H1 (cell line): Measurements from ENCODE around the gene ETS1. TPM values are rescaled to one million over a fixed set of nuclear protein-coding genes. Genes with fewer than 3 reads are reported as not detected.
A peak's percentile ranks its signal among the peaks of the same experiment; 100 is the strongest.

Experiments used
- CTCF ChIA-PET: fragments of 300-600 bp; sonication (Branson Sonifier 250); formaldehyde crosslinking; loops from one replicate; lab custom pipeline; 2021; ENCODE audit not compliant: partially characterized antibody; lab: Charles Lee
- POLR2A ChIA-PET: fragments of 300-600 bp; sonication (Branson Sonifier 250); formaldehyde crosslinking; loops from one replicate; lab custom pipeline; 2021; ENCODE audit warnings: inconsistent platforms; ENCODE audit not compliant: partially characterized antibody; lab: Charles Lee
- DNase-seq, 2 experiments: peaks; one replicate each; pipeline versions ENCODE4 v3.0.0 to v3.0.0-alpha.2; 2010 to 2022; ENCODE audit warnings: low spot score in 2 of 2, low read depth in 1 of 2, mixed read lengths in 1 of 2
- FAIRE-seq: peaks from 2 replicates; lab custom pipeline; 2011; peaks lifted over from hg19 to GRCh38; lab: Jason Lieb, UNC
- H2AFZ ChIP-seq: 2 replicates; pipeline ENCODE4 v1.8.1; 2012; ENCODE audit warnings: low read length, inconsistent platforms
- H2AK5ac ChIP-seq: 2 replicates; pipeline ENCODE4 v1.6.1; 2013; ENCODE audit warnings: low read depth, low read length
- H2BK120ac ChIP-seq: replicated peaks from 2 replicates; pipeline ENCODE3; 2013; ENCODE audit warnings: low read depth, low read length, inconsistent platforms
- H2BK12ac ChIP-seq: 2 replicates; pipeline ENCODE4 v1.6.1; 2013; ENCODE audit warnings: low read depth, low read length
- H2BK15ac ChIP-seq: 2 replicates; pipeline ENCODE4 v1.6.1; 2013; ENCODE audit warnings: low read length
- H2BK20ac ChIP-seq: 2 replicates; pipeline ENCODE4 v1.6.1; 2013; ENCODE audit warnings: low read length
- H2BK5ac ChIP-seq: 2 replicates; pipeline ENCODE4 v1.6.1; 2013; ENCODE audit warnings: low read depth, low read length
- H3K14ac ChIP-seq: 2 replicates; pipeline ENCODE4 v1.6.1; 2013; ENCODE audit warnings: inconsistent platforms; ENCODE audit not compliant: insufficient read length
- H3K18ac ChIP-seq: 2 replicates; pipeline ENCODE4 v1.6.1; 2013; ENCODE audit warnings: low read length; ENCODE audit errors: extremely low read depth
- H3K23ac ChIP-seq: 2 replicates; pipeline ENCODE4 v1.6.1; 2013; ENCODE audit warnings: inconsistent platforms; ENCODE audit not compliant: insufficient read length
- H3K23me2 ChIP-seq: 2 replicates; pipeline ENCODE4 v1.6.1; 2013; ENCODE audit warnings: low read depth, low read length
- H3K27ac ChIP-seq: 2 replicates; pipeline ENCODE4 v1.6.1; 2011; ENCODE audit warnings: low read depth, low read length, inconsistent platforms
- H3K27me3 ChIP-seq, 4 experiments: replicated peaks in 1 of 4; 1 replicate in 1 of 4; 2 replicates in 3 of 4; pipeline versions ENCODE4 v1.6.1 to v1.8.1; 2011 to 2013; ENCODE audit warnings: low read length in 3 of 4, mild to moderate bottlenecking in 3 of 4, inconsistent platforms in 2 of 4, mixed read lengths in 2 of 4, moderate library complexity in 1 of 4; ENCODE audit not compliant: control insufficient read depth in 3 of 4, insufficient read depth in 3 of 4; ENCODE audit errors: extremely low read depth in 1 of 4
- H3K36me3 ChIP-seq, 4 experiments: 2 replicates each; pipeline versions ENCODE4 v1.6.1 to v1.8.1; 2011 to 2013; ENCODE audit warnings: mild to moderate bottlenecking in 4 of 4, low read length in 3 of 4, moderate library complexity in 2 of 4, control low read depth in 1 of 4, inconsistent platforms in 1 of 4; ENCODE audit not compliant: insufficient read depth in 4 of 4, control insufficient read depth in 2 of 4
- H3K4ac ChIP-seq: replicated peaks from 2 replicates; pipeline ENCODE3; 2013; ENCODE audit warnings: low read length, low read depth, mixed read lengths, inconsistent platforms; ENCODE audit not compliant: insufficient read length
- H3K4me1 ChIP-seq, 4 experiments: replicated peaks in 1 of 4; 1 replicate in 1 of 4; 2 replicates in 3 of 4; pipeline versions ENCODE4 v1.6.1 to v1.8.1; 2011 to 2013; ENCODE audit warnings: low read length in 3 of 4, inconsistent platforms in 2 of 4, mixed read lengths in 1 of 4; ENCODE audit not compliant: insufficient read depth in 4 of 4, control insufficient read depth in 3 of 4
- H3K4me2 ChIP-seq, 2 experiments: 2 replicates each; pipeline versions ENCODE4 v1.6.1 to v1.8.1; 2011 to 2013; ENCODE audit warnings: low read depth in 2 of 2, low read length in 2 of 2, control low read depth in 1 of 2, inconsistent platforms in 1 of 2, mild to moderate bottlenecking in 1 of 2; ENCODE audit not compliant: insufficient read depth in 1 of 2
- H3K4me3 ChIP-seq, 4 experiments: fragments of 200-600, 300-600 bp in 1 of 4; sonication (generic), shearing (Covaris generic), sonication (Bioruptor Twin) in 1 of 4; 2 replicates each; pipeline versions ENCODE4 v1.5.1 to v1.8.1; 2011 to 2016; ENCODE audit warnings: low read length in 4 of 4, low read depth in 3 of 4, control low read depth in 2 of 4, inconsistent platforms in 2 of 4, mild to moderate bottlenecking in 2 of 4, mixed read lengths in 1 of 4, moderate library complexity in 1 of 4; ENCODE audit not compliant: insufficient read depth in 2 of 4; ENCODE audit errors: extremely low read depth in 1 of 4
- H3K56ac ChIP-seq: replicated peaks from 2 replicates; pipeline ENCODE3; 2013; ENCODE audit warnings: low read depth, mild to moderate bottlenecking, mixed read lengths, low read length, inconsistent platforms; ENCODE audit not compliant: insufficient read length
- H3K79me1 ChIP-seq: 2 replicates; pipeline ENCODE4 v1.6.1; 2013; ENCODE audit warnings: low read depth, low read length, control low read depth
- H3K79me2 ChIP-seq, 2 experiments: 2 replicates each; pipeline versions ENCODE4 v1.6.1 to v1.8.1; 2012 to 2013; ENCODE audit warnings: low read length in 2 of 2, mild to moderate bottlenecking in 2 of 2, inconsistent platforms in 1 of 2; ENCODE audit not compliant: insufficient read depth in 2 of 2, control insufficient read depth in 1 of 2
- H3K9ac ChIP-seq, 4 experiments: replicated peaks in 1 of 4; 1 replicate in 1 of 4; 2 replicates in 3 of 4; pipeline versions ENCODE4 v1.6.1 to v1.8.1; 2011 to 2013; ENCODE audit warnings: low read depth in 3 of 4, low read length in 3 of 4, control low read depth in 2 of 4, mild to moderate bottlenecking in 2 of 4, moderate library complexity in 2 of 4, inconsistent platforms in 1 of 4; ENCODE audit errors: extremely low read depth in 1 of 4
- H3K9me3 ChIP-seq, 2 experiments: 2 replicates each; pipeline versions ENCODE4 v1.6.1 to v1.8.1; 2012 to 2013; ENCODE audit warnings: mild to moderate bottlenecking in 2 of 2, moderate library complexity in 2 of 2, control low read depth in 1 of 2, inconsistent platforms in 1 of 2, low read depth in 1 of 2, low read length in 1 of 2, mixed read lengths in 1 of 2; ENCODE audit not compliant: insufficient read depth in 2 of 2
- H4K20me1 ChIP-seq, 2 experiments: replicated peaks in 1 of 2; 2 replicates each; pipeline versions ENCODE3 to v1.8.1; 2011 to 2013; ENCODE audit warnings: inconsistent platforms in 2 of 2, low read length in 2 of 2, mild to moderate bottlenecking in 1 of 2; ENCODE audit not compliant: insufficient read depth in 2 of 2, control insufficient read depth in 1 of 2
- H4K5ac ChIP-seq: 2 replicates; pipeline ENCODE4 v1.6.1; 2013; ENCODE audit warnings: low read length, low read depth, mixed read lengths, inconsistent platforms; ENCODE audit not compliant: insufficient read length
- H4K8ac ChIP-seq: 2 replicates; pipeline ENCODE4 v1.8.0; 2013; ENCODE audit warnings: mild to moderate bottlenecking, moderate library complexity, low read length, inconsistent platforms; ENCODE audit not compliant: insufficient read depth; ENCODE audit errors: extremely low read depth
- H4K91ac ChIP-seq: replicated peaks from 2 replicates; pipeline ENCODE3; 2013; ENCODE audit warnings: low read length, mixed read lengths, inconsistent platforms; ENCODE audit not compliant: insufficient read length
- BCL11A ChIP-seq, 2 experiments: IDR thresholded peaks; one replicate each; pipeline ENCODE4 v1.6.1; 2011; ENCODE audit warnings: low read depth in 2 of 2, low read length in 2 of 2, mild to moderate bottlenecking in 2 of 2
- HDAC6 ChIP-seq: IDR thresholded peaks from one replicate; pipeline ENCODE4 v1.7.1; 2012; ENCODE audit warnings: low read depth, mild to moderate bottlenecking, inconsistent platforms, low read length, moderate library complexity
- MAFK ChIP-seq: IDR thresholded peaks from 2 replicates; pipeline ENCODE4 v1.6.1; 2012; ENCODE audit warnings: low read depth, mild to moderate bottlenecking, improper control_type of control experiment, low read length
- POLR2A ChIP-seq, 2 experiments: IDR thresholded peaks; 1 replicate in 1 of 2; 2 replicates in 1 of 2; pipeline ENCODE4 v1.6.1; 2011; ENCODE audit warnings: low read depth in 2 of 2, low read length in 2 of 2, mild to moderate bottlenecking in 2 of 2; ENCODE audit errors: control extremely low read depth in 1 of 2
- POU5F1 ChIP-seq: IDR thresholded peaks from 2 replicates; pipeline ENCODE4 v1.6.1; 2011; ENCODE audit warnings: low read depth, mild to moderate bottlenecking, low read length, moderate library complexity
- RBBP5 ChIP-seq: IDR thresholded peaks from 2 replicates; pipeline ENCODE4 v1.7.1; 2012; ENCODE audit warnings: low read depth, mild to moderate bottlenecking, inconsistent platforms, low read length, moderate library complexity, borderline replicate concordance
- SIN3A ChIP-seq, 2 experiments: IDR thresholded peaks in 1 of 2; conservative IDR thresholded peaks in 1 of 2; 2 replicates each; pipeline ENCODE4 v1.6.1; 2011 to 2012; ENCODE audit warnings: low read length in 2 of 2, improper control_type of control experiment in 1 of 2, low read depth in 1 of 2, mild to moderate bottlenecking in 1 of 2
- SIX5 ChIP-seq: IDR thresholded peaks from 2 replicates; pipeline ENCODE4 v1.6.1; 2011; ENCODE audit warnings: mild to moderate bottlenecking, low read depth, low read length
- SP2 ChIP-seq: IDR thresholded peaks from 2 replicates; pipeline ENCODE4 v1.6.1; 2012; ENCODE audit warnings: mild to moderate bottlenecking, low read length, inconsistent platforms
- SP4 ChIP-seq: IDR thresholded peaks from 2 replicates; pipeline ENCODE4 v1.6.1; 2012; ENCODE audit warnings: low read length, inconsistent platforms
- TAF1 ChIP-seq: IDR thresholded peaks from 2 replicates; pipeline ENCODE4 v1.6.1; 2011; ENCODE audit warnings: mild to moderate bottlenecking, low read depth, low read length
- TAF7 ChIP-seq: optimal IDR thresholded peaks from 2 replicates; pipeline ENCODE3; 2011; ENCODE audit warnings: low read depth, mild to moderate bottlenecking, inconsistent platforms, low read length, moderate library complexity, borderline replicate concordance
- TBP ChIP-seq: IDR thresholded peaks from 2 replicates; pipeline ENCODE4 v1.6.1; 2011; ENCODE audit warnings: low read depth, low read length, improper control_type of control experiment
- TCF12 ChIP-seq: IDR thresholded peaks from 2 replicates; pipeline ENCODE4 v1.6.1; 2011; ENCODE audit warnings: low read depth, mild to moderate bottlenecking, low read length
- WGBS, 2 experiments: shearing (Covaris generic) in 1 of 2; methylation state at CpG; one replicate each; pipeline versions ENCODE4 v1.1.6 to v1.1.7; 2013 to 2015; ENCODE audit warnings: low lambda C conversion rate in 2 of 2, mixed read lengths in 2 of 2, inconsistent platforms in 1 of 2, low coverage in 1 of 2, missing lambda C conversion rate in 1 of 2; ENCODE audit not compliant: insufficient replicate concordance in 2 of 2, insufficient coverage in 1 of 2, insufficient read length in 1 of 2; ENCODE audit errors: extremely low coverage in 1 of 2, missing lambda C conversion rate in 1 of 2; 5-methylcytosine and 5-hydroxymethylcytosine counted together
- polyA plus RNA-seq, 7 experiments: library from polyadenylated mRNA; depleted of rRNA in 3 of 7; stranded (reverse) in 5 of 7; unstranded in 2 of 7; fragments of >200 nt in 5 of 7; fragments of 200-250 nt in 2 of 7; gene quantifications; 1 replicate in 5 of 7; 2 replicates in 1 of 7; 4 replicates in 1 of 7; pipeline versions ENCODE4 v1.2.1 to v1.2.3, GENCODE V29; 2011 to 2013; ENCODE audit warnings: missing spikeins in 2 of 7, mixed read lengths in 2 of 7
- total RNA-seq: library from RNA; stranded (reverse); fragmentation: NEBNext Ultra II Directional; extraction: Animal tissue kit (Norgen Biotek cat#: 25700); gene quantifications from 2 replicates; pipeline ENCODE4 v1.2.1, GENCODE V29; 2021

The ETS1 gene
- total and polyA plus RNA-seq, 2 of the 8 experiments (the other 6 are each of a cell fraction or from before 2014, with no cell fraction given), result 10.0 to 35.3 TPM

- WGBS, 2 experiments, result 7% methylated on average over 27 of the region's 37 CpGs; no CpG with 5 or more reads in 1 of the 2 experiments
- Histone ChIP-seq H2BK5ac (no peak overlapping the region), H3K4me1 (peaks cover 7 to 16% (median 14%) of the 10 kb centered on the region in 4 experiments; a peak in 6 of 7 replicates), H3K27me3 (peaks cover 17 to 87% (median 64%) of the 10 kb centered on the region in 4 experiments), H3K56ac (no peak overlapping the region), H3K4me2 (peak overlapping the region; percentile 75 to 79), H3K27ac (no peak overlapping the region), H3K23ac (no peak overlapping the region), H2BK15ac (no peak overlapping the region), H2BK120ac (no peak overlapping the region), H3K9me3 (no peaks in the 10 kb centered on the region), H3K23me2 (peaks cover 2% of the 10 kb centered on the region; the same call in 1 of the 2 replicates), H3K79me1 (no peaks in the 10 kb centered on the region; the same call in 1 of the 2 replicates), H4K20me1 (peaks cover 8 to 22% of the 10 kb centered on the region in 2 experiments), H2AK5ac (no peak overlapping the region), H2BK12ac (no peak overlapping the region), H3K79me2 (no peaks in the 10 kb centered on the region), H3K9ac (no peak overlapping the region), H3K36me3 (no peaks in the 10 kb centered on the region; a peak in 1 of 8 replicates), H4K5ac (no peak overlapping the region), H3K14ac (no peak overlapping the region), H2AFZ (no peak overlapping the region), H2BK20ac (no peak overlapping the region), H4K91ac (no peak overlapping the region), H4K8ac (no peak overlapping the region), H3K4ac (no peak overlapping the region), H3K18ac (no peak overlapping the region), H3K4me3 (peak overlapping the region; percentile 6 to 63 (median 37); a peak in 4 of 8 replicates)
- FAIRE-seq (peak; percentile 19), DNase-seq (peak in 1 of 2 experiments; percentile 55)
- ChIA-PET CTCF (interaction anchor here (0.9 to 2.2 kb wide), 10 partner anchors 15 to 373 kb away, joined by 3 to 11 read pairs (median 4); no protein-coding TSS in a partner anchor), POLR2A (interaction anchor here (1.7 kb wide), 1 partner anchor 17 kb away, joined by 4 read pairs; no protein-coding TSS in a partner anchor)
- TF ChIP-seq TAF7, result no peak
- TF ChIP-seq TCF12, result no peak
- no peak for TF ChIP-seq POU5F1
- TF ChIP-seq TBP, result no peak
- TF ChIP-seq MAFK, result no peak
- TF ChIP-seq TAF1, result no peak
- TF ChIP-seq SP2, result no peak
- no peak for TF ChIP-seq SIN3A (conservative IDR thresholded peaks at IDR 0.05 in 1 of 2, IDR thresholded peaks at IDR 0.05 in 1 of 2; ENCODE audit: low read depth in 1 of 2, low read length in 2 of 2)
- no peak; the same call in 1 of the 2 replicates for TF ChIP-seq RBBP5
- TF ChIP-seq SP4, result no peak
- TF ChIP-seq SIX5, result no peak
- no peak for TF ChIP-seq BCL11A (IDR thresholded peaks at IDR 0.05; ENCODE audit: low read depth in 2 of 2, low read length in 2 of 2)
- TF ChIP-seq HDAC6, result no peak
- TF ChIP-seq POLR2A (IDR thresholded peaks at IDR 0.05; ENCODE audit: control extremely low read depth in 1 of 2, low read depth in 2 of 2, low read length in 2 of 2), result no peak
Observed at GRCh38 chr11:128549256-128549944, 38.0 kb downstream of the ETS1 start.
